K562 (cell line): ENCODE results near the gene TTC22. TPM values are rescaled to one million over a fixed set of nuclear protein-coding genes. Genes with fewer than 3 reads are reported as not detected.

Experiments
- ATAC-seq: fragments of 200-7000 bp; cut with Tn5 transposase; 3 replicates; pipeline ENCODE4 v1.9.1; 2020; ENCODE audit warnings: moderate library complexity
- BruUV-seq: library from RNA; stranded (reverse); fragments of 400-500 nt; replicated peaks from 2 replicates; lab custom pipeline; 2021; lab: Mats Ljungman, UMichigan
- CTCF ChIA-PET: fragments of 300-600 bp; formaldehyde crosslinking; extraction: SDS; loops from one replicate; lab custom pipeline; 2021; ENCODE audit warnings: low intra/inter-chr PET ratio; lab: Yijun Ruan, JAX
- POLR2A ChIA-PET: fragments of 300-600, 350-650 bp; sonication (Branson Sonifier 250); formaldehyde crosslinking; extraction: SDS; loops from one replicate; lab custom pipeline; 2021; ENCODE audit warnings: antibody characterized with exemption, inconsistent platforms; lab: Yijun Ruan, JAX
- DNase-seq, 4 experiments: peaks; one replicate each; pipeline versions ENCODE4 v3.0.0 to v3.0.0-alpha.2; 2011 to 2018; ENCODE audit warnings: low spot score in 3 of 4, mixed read lengths in 3 of 4; ENCODE audit errors: extremely low read depth in 1 of 4
- FAIRE-seq: peaks from 2 replicates; lab custom pipeline; 2011; peaks lifted over from hg19 to GRCh38; lab: Jason Lieb, UNC
- H2AFZ ChIP-seq: 2 replicates; pipeline ENCODE4 v1.6.0; 2011; ENCODE audit warnings: low read depth, low read length, control low read depth, inconsistent platforms
- H3K27ac ChIP-seq: fragments of 200-600 bp; 3 replicates; pipeline ENCODE4 v1.8.0; 2011; ENCODE audit warnings: low read depth, mild to moderate bottlenecking, control low read depth, inconsistent platforms, low read length, moderate library complexity, mixed read lengths; ENCODE audit errors: extremely low read depth
- H3K27me3 ChIP-seq, 2 experiments: fragments of 300-600 bp in 1 of 2; 2 replicates in 1 of 2; 3 replicates in 1 of 2; pipeline versions ENCODE4 v1.6.0 to v1.8.0; 2011; ENCODE audit warnings: inconsistent platforms in 2 of 2, low read length in 2 of 2, mild to moderate bottlenecking in 1 of 2, mixed read lengths in 1 of 2, moderate library complexity in 1 of 2; ENCODE audit not compliant: control insufficient read depth in 2 of 2, insufficient read depth in 2 of 2
- H3K36me3 ChIP-seq: fragments of 300-600 bp; 3 replicates; pipeline ENCODE4 v1.8.0; 2011; ENCODE audit warnings: mild to moderate bottlenecking, low read length, inconsistent platforms; ENCODE audit not compliant: control insufficient read depth, insufficient read depth
- H3K4me1 ChIP-seq, 2 experiments: fragments of 200-600 bp in 1 of 2; replicated peaks in 1 of 2; 2 replicates in 1 of 2; 3 replicates in 1 of 2; pipeline versions ENCODE4 v1.5.1 to v1.8.0; 2011; ENCODE audit warnings: inconsistent platforms in 2 of 2, low read length in 2 of 2, mild to moderate bottlenecking in 1 of 2, mixed read lengths in 1 of 2, moderate library complexity in 1 of 2; ENCODE audit not compliant: control insufficient read depth in 2 of 2, insufficient read depth in 2 of 2
- H3K4me2 ChIP-seq: 2 replicates; pipeline ENCODE4 v1.6.1; 2011; ENCODE audit warnings: low read length, control low read depth, inconsistent platforms, mixed read lengths; ENCODE audit not compliant: insufficient read depth
- H3K4me3 ChIP-seq: fragments of 200-600 bp; sonication (generic), shearing (Covaris generic); 2 replicates; pipeline ENCODE4 v1.5.1; 2016; ENCODE audit warnings: control low read depth, inconsistent platforms
- H3K79me2 ChIP-seq: fragments of 200-600 bp; 3 replicates; pipeline ENCODE4 v1.8.0; 2011; ENCODE audit warnings: low read length, inconsistent platforms; ENCODE audit not compliant: control insufficient read depth, insufficient read depth
- H3K9ac ChIP-seq, 2 experiments: 2 replicates each; pipeline versions ENCODE4 v1.6.0 to v1.6.1; 2011; ENCODE audit warnings: low read depth in 2 of 2, low read length in 2 of 2, control low read depth in 1 of 2, inconsistent platforms in 1 of 2, mild to moderate bottlenecking in 1 of 2, mixed read lengths in 1 of 2; ENCODE audit not compliant: insufficient read depth in 1 of 2
- H3K9me1 ChIP-seq: one replicate; pipeline ENCODE4 v1.6.0; 2011; ENCODE audit warnings: inconsistent platforms, mild to moderate bottlenecking, low read length, moderate library complexity; ENCODE audit not compliant: control insufficient read depth, insufficient read depth
- H3K9me3 ChIP-seq: replicated peaks from 2 replicates; pipeline ENCODE4 v1.5.1; 2011; ENCODE audit warnings: low read depth, low read length, inconsistent platforms; ENCODE audit not compliant: control insufficient read depth, insufficient read depth
- H4K20me1 ChIP-seq: replicated peaks from 2 replicates; pipeline ENCODE4 v1.6.1; 2011; ENCODE audit warnings: low read length, inconsistent platforms, mixed read lengths; ENCODE audit not compliant: control insufficient read depth, insufficient read depth
- CBX5 ChIP-seq: IDR thresholded peaks from 2 replicates; pipeline ENCODE4 v1.6.1; 2014; ENCODE audit warnings: low read depth, borderline replicate concordance
- DNMT1 ChIP-seq: fragments of 450-650 bp; IDR thresholded peaks from 2 replicates; pipeline ENCODE4 v1.6.1; 2016; ENCODE audit warnings: antibody characterized with exemption, mild to moderate bottlenecking
- HOXB6 ChIP-seq: fragments of 250-450 bp; sonication (Bioruptor Pico); IDR thresholded peaks from 2 replicates; pipeline ENCODE4 v1.5.1; 2022; ENCODE audit warnings: mild to moderate bottlenecking, borderline replicate concordance
- KAT8 ChIP-seq: fragments of 450-650 bp; IDR thresholded peaks from 2 replicates; pipeline ENCODE4 v1.6.1; 2016; ENCODE audit warnings: low read depth, mild to moderate bottlenecking
- MXI1 ChIP-seq: IDR thresholded peaks from 2 replicates; pipeline ENCODE4 v1.6.1; 2011; ENCODE audit warnings: low read depth, mild to moderate bottlenecking, improper control_type of control experiment, low read length
- XRCC4 ChIP-seq: IDR thresholded peaks from one replicate; pipeline ENCODE4 v1.6.1; 2011; ENCODE audit not compliant: insufficient read depth, insufficient read length; ENCODE audit errors: extremely low read depth
- ZNF444 ChIP-seq: fragments of 250-450 bp; sonication (Bioruptor Pico); IDR thresholded peaks from 2 replicates; pipeline ENCODE4 v1.4.0; 2020; ENCODE audit warnings: mild to moderate bottlenecking, moderate library complexity
- WGBS: fragments of 100-300 bp; shearing (Covaris generic); methylation state at CpG from one replicate; pipeline ENCODE4 v1.1.6; 2016; ENCODE audit warnings: low coverage, mixed read lengths; ENCODE audit not compliant: insufficient coverage; ENCODE audit errors: missing lambda C conversion rate; 5-methylcytosine and 5-hydroxymethylcytosine counted together
- in situ Hi-C: fragments of 300-500 bp; cut with MboI; formaldehyde crosslinking; loops from 4 replicates; pipeline ENCODE4 v1.15.0; 2018; ENCODE audit warnings: inconsistent platforms, mixed read lengths
- intact Hi-C: fragments of 100-400 bp; cut with micrococcal nuclease; formaldehyde crosslinking; loops from 2 replicates; pipeline ENCODE4 v1.14.2; 2022
- polyA plus RNA-seq, 8 experiments: library from polyadenylated mRNA; depleted of rRNA in 4 of 8; stranded (reverse) in 5 of 8; unstranded in 3 of 8; fragments of >200 nt; fragmentation: Nextera tagmentation in 2 of 8; fragmentation: Illumina TruSeq in 1 of 8; extraction: Ambion mirVana in 2 of 8; extraction: Trizol in 1 of 8; gene quantifications; 2 replicates each; pipeline versions ENCODE4 v1.2.1 to v1.2.3, GENCODE V29; 2011 to 2014; ENCODE audit warnings: inconsistent platforms in 1 of 8, missing spikeins in 1 of 8
- total RNA-seq, 7 experiments: library from RNA; depleted of rRNA in 6 of 7; stranded (reverse); fragments of >200 nt in 6 of 7; fragmentation: Illumina TruSeq in 2 of 7; extraction: Trizol in 2 of 7; gene quantifications; 2 replicates each; pipeline versions ENCODE4 v1.2.1 to v1.2.3, GENCODE V29; 2011 to 2021; ENCODE audit warnings: low replicate concordance in 1 of 7

The TTC22 gene
- total and polyA plus RNA-seq, 9 of the 15 experiments (the other 6 are each of a cell fraction or from before 2014, with no cell fraction given) = 0.07 TPM; not detected in 8

- ChIA-PET POLR2A (interaction anchor here (0.5 to 1.7 kb wide), 6 partner anchors 9 to 70 kb away, joined by 3 to 4 read pairs (median 3); a partner anchor contains a TSS), CTCF (interaction anchor here (0.8 to 1.0 kb wide), 2 partner anchors 117 to 719 kb away, joined by 3 read pairs; no protein-coding TSS in a partner anchor)
- Histone ChIP-seq H3K4me3 (no peak overlapping the region), H3K36me3 (no peaks in the 10 kb centered on the region), H3K9ac (no peak overlapping the region), H3K27me3 (peaks cover 8 to 27% of the 10 kb centered on the region in 2 experiments; a peak in 4 of 5 replicates), H4K20me1 (no peaks in the 10 kb centered on the region), H3K9me3 (peaks cover 7% of the 10 kb centered on the region), H3K9me1 (no peaks in the 10 kb centered on the region), H3K4me1 (no peaks in the 10 kb centered on the region; a peak in 1 of 5 replicates), H3K79me2 (no peaks in the 10 kb centered on the region), H2AFZ (no peak overlapping the region), H3K4me2 (no peak overlapping the region), H3K27ac (no peak overlapping the region)
- TF ChIP-seq DNMT1 (no peak), ZNF444 (CRISPR knock-in tag) (no peak), MXI1 (no peak), HOXB6 (no peak), XRCC4 (no peak), KAT8 (no peak), CBX5 (no peak)
- intact Hi-C loops (no loop called here), in situ Hi-C loops (no loop called here)
- DNase-seq (no peak), ATAC-seq (no peak), FAIRE-seq (no peak)
- BruUV-seq = no TSS peak
- WGBS = 1% methylated on average over 5 of the region's 5 CpGs
These were observed 12.7 kb downstream of the TTC22 start for GRCh38 chr1:54788459-54788858.
